PC-3 (cell line): ENCODE measurements around the gene TMA7. TPM values are rescaled to one million over a fixed set of nuclear protein-coding genes. Genes with fewer than 3 reads are reported as not detected.
"Not testable (repeated sequence)": the region's sequence is repeated elsewhere in the genome, so short reads cannot be mapped to it uniquely, and the experiment has no call there.

ENCODE experiments used
- ATAC-seq: fragments of 200-7000 bp; cut with Tn5 transposase; 2 replicates; pipeline ENCODE4 v1.9.1; 2020; ENCODE audit warnings: mild to moderate bottlenecking, moderate library complexity
- BruUV-seq: library from RNA; stranded (reverse); fragments of 400-500 nt; replicated peaks from 2 replicates; lab custom pipeline; 2021; lab: Mats Ljungman, UMichigan
- CTCF ChIA-PET: fragments of 300-600 bp; sonication (Branson Sonifier 250); formaldehyde crosslinking; loops from one replicate; lab custom pipeline; 2022; ENCODE audit warnings: antibody characterized with exemption; lab: Charles Lee
- POLR2A ChIA-PET: fragments of 300-600 bp; sonication (Branson Sonifier 250); formaldehyde crosslinking; loops from one replicate; lab custom pipeline; 2022; ENCODE audit warnings: antibody characterized with exemption; ENCODE audit not compliant: unreplicated experiment; lab: Charles Lee
- DNase-seq: peaks from one replicate; pipeline ENCODE4 v3.0.0-alpha.2; 2015
- H2AFZ ChIP-seq: fragments of 300-600 bp; sonication (generic); 2 replicates; pipeline ENCODE4 v1.6.0; 2016; ENCODE audit warnings: antibody characterized with exemption, low read length
- H3F3A ChIP-seq: fragments of 300-600 bp; sonication (generic); one replicate; pipeline ENCODE4 v1.6.0; 2017; ENCODE audit warnings: antibody characterized with exemption, low read length, control low read depth, mild to moderate bottlenecking; ENCODE audit not compliant: unreplicated experiment
- H3K27ac ChIP-seq: fragments of 300-600 bp; sonication (generic); 2 replicates; pipeline ENCODE4 v1.5.1; 2016; ENCODE audit warnings: mild to moderate bottlenecking, low read length
- H3K27me3 ChIP-seq: fragments of 300-600 bp; sonication (generic); 2 replicates; pipeline ENCODE4 v1.6.1; 2016; ENCODE audit warnings: low read length, mixed read lengths
- H3K36me3 ChIP-seq: fragments of 300-600 bp; sonication (generic); 2 replicates; pipeline ENCODE4 v1.6.1; 2016; ENCODE audit warnings: low read depth, mixed run types, low read length, mixed read lengths
- H3K4me1 ChIP-seq: fragments of 300-600 bp; sonication (generic); 2 replicates; pipeline ENCODE4 v1.5.1; 2016; ENCODE audit warnings: low read length; ENCODE audit not compliant: insufficient read depth
- H3K4me2 ChIP-seq: fragments of 300-600 bp; sonication (generic); 2 replicates; pipeline ENCODE4 v1.6.0; 2016; ENCODE audit warnings: low read length
- H3K4me3 ChIP-seq: fragments of 300-600 bp; sonication (generic); 2 replicates; pipeline ENCODE4 v1.5.1; 2016; ENCODE audit warnings: mild to moderate bottlenecking, low read length, mixed read lengths
- H3K79me2 ChIP-seq: fragments of 300-600 bp; sonication (generic); 2 replicates; pipeline ENCODE4 v1.6.1; 2017; ENCODE audit warnings: low read length, mixed read lengths
- H3K9ac ChIP-seq: fragments of 300-600 bp; sonication (generic); 2 replicates; pipeline ENCODE4 v1.6.0; 2016; ENCODE audit warnings: mild to moderate bottlenecking, low read length
- H3K9me2 ChIP-seq: fragments of 300-600 bp; sonication (generic); replicated peaks from 2 replicates; pipeline ENCODE4 v1.6.1; 2016; ENCODE audit warnings: mixed run types, low read length, mixed read lengths
- H3K9me3 ChIP-seq: fragments of 300-600 bp; sonication (generic); 2 replicates; pipeline ENCODE4 v1.6.1; 2016; ENCODE audit warnings: low read length, mixed read lengths
- H4K20me1 ChIP-seq: fragments of 300-600 bp; sonication (generic); 2 replicates; pipeline ENCODE4 v1.6.1; 2016; ENCODE audit warnings: low read length, mixed read lengths
- CTCF ChIP-seq: fragments of 300-600 bp; sonication (generic); conservative IDR thresholded peaks from 2 replicates; pipeline ENCODE4 v1.5.1; 2017; ENCODE audit warnings: antibody characterized with exemption, low read depth, mild to moderate bottlenecking, low read length
- EZH2 ChIP-seq: fragments of 300-600 bp; sonication (generic); IDR thresholded peaks from one replicate; pipeline ENCODE4 v1.6.1; 2017; ENCODE audit warnings: antibody characterized with exemption, mild to moderate bottlenecking, low read length; ENCODE audit not compliant: unreplicated experiment
- EZH2phosphoT487 ChIP-seq: fragments of 300-600 bp; sonication (generic); IDR thresholded peaks from 2 replicates; pipeline ENCODE4 v1.6.1; 2018; ENCODE audit warnings: mild to moderate bottlenecking, antibody characterized with exemption, low read length, borderline replicate concordance
- intact Hi-C: fragments of 100-400 bp; cut with micrococcal nuclease; formaldehyde crosslinking; loops from 2 replicates; pipeline ENCODE4 v1.9.0; 2023
- total RNA-seq: library from RNA; depleted of rRNA; stranded (reverse); fragments of >200 nt; gene quantifications from 2 replicates; pipeline ENCODE4 v1.2.3, GENCODE V29; 2014

TMA7 gene
- total RNA-seq, 1 experiment from 2014 or later = 517 TPM

- no peak for TF ChIP-seq EZH2phosphoT487
- TF ChIP-seq CTCF = peak; percentile 82
- ChIA-PET CTCF (interaction anchor here (0.5 to 3.9 kb wide), 20 partner anchors 8 to 740 kb away, joined by 3 to 222 read pairs (median 6); partner anchors contain the start of genes ATRIP, CCDC51 and TMA7), POLR2A (interaction anchor here (0.6 kb wide), 2 partner anchors 35 to 284 kb away, joined by 3 to 4 read pairs; no protein-coding TSS in a partner anchor)
- H3K9ac ChIP-seq = no peak overlapping the region
- no peaks in the 10 kb centered on the region for H3K36me3 ChIP-seq
- peaks cover 11% of the 10 kb centered on the region; the same call in 1 of the 2 replicates for H3K4me1 ChIP-seq
- no peak overlapping the region for H3K4me2 ChIP-seq
- no peaks in the 10 kb centered on the region for H4K20me1 ChIP-seq
- H3F3A ChIP-seq = no peaks in the 10 kb centered on the region
- DNase-seq = peak; percentile 86
- H3K9me3 ChIP-seq = no peaks in the 10 kb centered on the region
- ATAC-seq = peak; percentile 66
- no peak overlapping the region for H3K4me3 ChIP-seq
- no peak overlapping the region for H3K27ac ChIP-seq
- no TSS peak for BruUV-seq
- no peak overlapping the region for H2AFZ ChIP-seq
- intact Hi-C loops = loop anchor here (1.0 kb wide), 2 partner anchors 35 to 128 kb away; no protein-coding TSS in a partner anchor
- H3K27me3 ChIP-seq = no peaks in the 10 kb centered on the region
- no peaks in the 10 kb centered on the region for H3K79me2 ChIP-seq
- H3K9me2 ChIP-seq = no peaks in the 10 kb centered on the region
Measured at GRCh38 chr3:48400824-48401433, 39.1 kb upstream of the TMA7 start.

DNA sequence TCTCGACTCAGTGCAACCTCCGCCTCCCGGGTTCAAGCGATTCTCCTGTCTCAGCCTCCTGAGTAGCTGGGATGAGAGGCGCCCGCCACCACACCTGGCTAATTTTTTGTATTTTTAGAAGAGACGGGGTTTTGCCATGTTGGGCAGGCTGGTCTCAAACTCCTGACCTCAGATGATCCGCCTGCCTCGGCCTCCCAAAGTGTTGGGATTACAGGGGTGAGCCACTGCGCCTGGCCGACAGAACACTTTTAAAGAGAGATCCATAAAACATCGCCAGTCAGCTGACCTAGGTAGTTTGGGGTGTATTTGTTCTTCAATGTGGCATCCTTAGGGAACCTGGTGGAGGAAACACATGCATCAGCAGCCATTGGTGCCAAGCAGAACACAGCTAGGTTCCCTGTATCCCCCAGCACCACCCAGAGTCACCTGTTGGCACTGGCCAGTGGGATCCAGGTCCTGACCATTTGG is 38.6 kb upstream of the TMA7 start:
- BruUV-seq, H3K4me2 ChIP-seq, H3K9me2 ChIP-seq, DNase-seq, H3K9me3 ChIP-seq, H3K9ac ChIP-seq, H3K79me2 ChIP-seq, H3K27me3 ChIP-seq, H4K20me1 ChIP-seq, H3K4me3 ChIP-seq, H3K27ac ChIP-seq, ATAC-seq, H3F3A ChIP-seq, H3K36me3 ChIP-seq, H2AFZ ChIP-seq: not testable (repeated sequence)
- ChIA-PET CTCF (interaction anchor here (0.5 to 3.9 kb wide), 18 partner anchors 9 to 207 kb away, joined by 3 to 222 read pairs (median 6); partner anchors contain the start of genes ATRIP, CCDC51 and TMA7), POLR2A (interaction anchor here (0.6 kb wide), 2 partner anchors 35 to 283 kb away, joined by 3 to 4 read pairs; no protein-coding TSS in a partner anchor)
- intact Hi-C loops = loop anchor here (1.0 kb wide), 2 partner anchors 35 to 128 kb away; no protein-coding TSS in a partner anchor
- peaks cover 11% of the 10 kb centered on the region; the same call in 1 of the 2 replicates for H3K4me1 ChIP-seq

DNA sequence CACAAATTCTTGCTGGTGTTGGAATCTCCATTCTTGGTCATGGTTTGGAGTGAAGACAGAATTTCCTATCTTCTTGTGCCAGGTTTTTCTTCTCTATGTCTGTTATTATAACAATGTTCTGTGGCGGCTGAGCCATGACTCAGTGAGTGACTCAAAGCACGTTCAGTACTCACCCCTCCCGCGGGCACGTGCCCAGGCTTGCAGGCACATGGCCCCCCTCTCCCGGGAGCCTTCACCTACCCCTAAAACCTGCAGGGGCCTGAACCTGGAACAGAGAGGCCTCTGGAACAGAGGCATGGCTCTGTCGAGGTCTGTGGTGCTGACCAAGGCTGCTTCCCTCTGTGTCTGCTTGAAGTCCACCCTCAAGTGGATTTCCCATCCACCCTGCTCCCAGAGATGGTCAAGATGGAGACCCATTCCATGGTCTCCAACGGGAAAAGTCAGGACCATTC is 37.8 kb upstream of the TMA7 start:
- Histone ChIP-seq H3K9ac (no peak overlapping the region), H3K9me3 (no peaks in the 10 kb centered on the region), H3K4me1 (peaks cover 11% of the 10 kb centered on the region; the same call in 1 of the 2 replicates), H3F3A (no peaks in the 10 kb centered on the region), H4K20me1 (no peaks in the 10 kb centered on the region), H3K4me2 (0 out of 2 replicates have a peak overlapping the region, but pooled peaks have one; percentile 4), H3K9me2 (no peaks in the 10 kb centered on the region), H3K36me3 (no peaks in the 10 kb centered on the region), H3K79me2 (no peaks in the 10 kb centered on the region), H3K27me3 (no peaks in the 10 kb centered on the region), H2AFZ (no peak overlapping the region), H3K27ac (no peak overlapping the region), H3K4me3 (no peak overlapping the region)
- peak; percentile 60 for ATAC-seq
- ChIA-PET POLR2A (no interaction called here), CTCF (interaction anchor here (3.9 kb wide), 1 partner anchor 34 kb away, joined by 222 read pairs; no protein-coding TSS in a partner anchor)
- TF ChIP-seq EZH2 (no peak), CTCF (no peak), EZH2phosphoT487 (no peak)
- BruUV-seq = no TSS peak
- peak; percentile 77 for DNase-seq
- intact Hi-C loops = no loop called here
